SK-N-MC (cell line): ENCODE measurements around the gene PANX3.

ENCODE experiments used
- EZH2 ChIP-seq: fragments of 200-600 bp; sonication (generic); IDR thresholded peaks from one replicate; pipeline ENCODE4 v1.6.1; 2017; ENCODE audit warnings: antibody characterized with exemption
- FOXP2 ChIP-seq: optimal IDR thresholded peaks from 2 replicates; pipeline ENCODE3; 2011; ENCODE audit warnings: mild to moderate bottlenecking, moderate library complexity; ENCODE audit not compliant: insufficient read depth; ENCODE audit errors: extremely low read length, control extremely low read depth
- POLR2AphosphoS5 ChIP-seq: IDR thresholded peaks from 2 replicates; pipeline ENCODE4 v1.6.1; 2012; ENCODE audit warnings: mild to moderate bottlenecking, low read depth, low read length, borderline replicate concordance

- TF ChIP-seq POLR2AphosphoS5 (no peak), EZH2 (no peak), FOXP2 (no peak)
Measured at GRCh38 chr11:124643042-124643604, 31.9 kb downstream of the PANX3 start.
